Activated CD4-positive, alpha-beta T cell treated with anti-CD3 and anti-CD28 coated beads, Interleukin-2, Interleukin-4, amounts not matched to agents 100 ng/mL and 50 ng/mL, durations not matched to agents 16 hours and 8 hours (primary cell): ENCODE measurements around the gene SOX13.
A peak's percentile ranks its signal among the peaks of the same experiment; 100 is the strongest.

Source experiments
- DNase-seq: peaks from one replicate; pipeline ENCODE4 v3.0.0-alpha.2; 2020; ENCODE audit warnings: low spot score

SOX13 gene

DNA sequence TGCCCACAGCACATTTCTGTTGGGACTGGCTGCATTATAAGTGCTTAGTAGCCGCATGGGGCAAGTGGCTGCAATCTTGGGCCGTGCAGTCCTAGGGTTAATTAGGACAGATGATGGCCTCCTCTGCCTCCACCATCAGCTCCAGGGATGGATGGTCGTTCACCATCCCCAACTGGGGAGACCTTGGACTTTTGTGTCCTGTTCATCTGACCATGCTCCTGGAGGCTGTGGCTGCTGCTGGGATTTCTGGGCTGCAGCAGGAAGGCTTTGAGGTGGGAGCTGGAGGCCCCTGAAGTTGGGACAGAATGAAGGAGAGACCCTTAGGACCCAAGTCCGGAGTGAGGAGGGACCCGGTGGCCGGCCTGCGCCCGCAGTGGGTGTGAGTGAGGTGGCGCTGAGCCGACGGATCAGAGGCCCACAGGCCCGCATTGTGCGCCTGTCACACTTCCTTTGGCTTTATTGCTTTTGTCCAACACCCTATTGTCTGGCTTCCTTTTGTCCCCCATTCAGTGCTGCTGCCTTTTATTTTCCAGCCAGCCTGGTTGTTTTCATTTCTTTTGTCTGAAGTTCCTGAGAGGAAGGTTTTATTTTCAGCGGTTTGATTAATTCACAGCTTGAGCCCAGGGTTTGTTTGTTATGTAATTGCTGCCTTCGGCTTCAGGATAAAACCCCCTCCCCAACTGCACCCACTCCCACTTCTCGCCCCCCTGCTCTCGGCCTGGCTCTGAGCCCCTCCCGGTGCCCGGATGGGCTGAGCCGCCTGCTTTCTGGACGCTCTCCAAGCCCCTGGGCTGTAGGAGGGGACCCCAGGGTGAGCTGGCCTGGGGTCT lies 35.6 kb downstream of the SOX13 start:
- no peak for DNase-seq

DNA sequence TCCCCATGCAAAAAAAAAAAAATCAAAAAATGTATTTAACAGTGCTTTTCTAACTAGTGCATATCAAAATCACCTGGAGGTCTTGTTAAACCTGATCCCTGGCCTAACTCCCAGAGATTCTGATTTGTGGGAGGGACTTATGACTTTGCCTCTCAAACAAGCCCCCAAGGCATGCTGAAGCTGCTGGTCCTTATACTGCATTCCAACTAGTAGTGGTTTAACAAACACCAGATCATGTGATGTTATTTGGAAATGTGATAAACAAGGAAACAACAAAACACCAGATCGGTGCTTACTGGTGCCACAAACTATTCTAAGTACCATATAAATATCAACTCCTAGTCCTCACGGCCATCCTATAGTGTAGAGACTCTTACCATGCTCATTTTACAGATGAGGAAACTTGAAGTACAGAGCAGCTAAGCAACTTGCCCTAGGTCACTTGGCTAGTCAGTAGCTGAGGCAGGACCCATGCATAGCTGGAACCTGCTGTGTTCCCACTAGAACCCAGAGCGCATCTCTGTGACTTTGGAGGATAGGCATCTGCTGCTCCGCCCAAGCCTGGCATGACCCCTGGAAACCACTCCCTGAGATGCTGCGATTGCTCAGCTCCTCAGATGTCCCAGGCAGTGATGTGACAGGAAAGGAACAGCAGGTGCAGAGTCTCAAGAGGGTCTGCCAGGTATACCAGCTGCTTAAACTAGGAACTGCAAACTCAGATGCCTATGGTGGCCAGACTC lies 38.1 kb downstream of the SOX13 start:
- DNase-seq, result no peak

DNA sequence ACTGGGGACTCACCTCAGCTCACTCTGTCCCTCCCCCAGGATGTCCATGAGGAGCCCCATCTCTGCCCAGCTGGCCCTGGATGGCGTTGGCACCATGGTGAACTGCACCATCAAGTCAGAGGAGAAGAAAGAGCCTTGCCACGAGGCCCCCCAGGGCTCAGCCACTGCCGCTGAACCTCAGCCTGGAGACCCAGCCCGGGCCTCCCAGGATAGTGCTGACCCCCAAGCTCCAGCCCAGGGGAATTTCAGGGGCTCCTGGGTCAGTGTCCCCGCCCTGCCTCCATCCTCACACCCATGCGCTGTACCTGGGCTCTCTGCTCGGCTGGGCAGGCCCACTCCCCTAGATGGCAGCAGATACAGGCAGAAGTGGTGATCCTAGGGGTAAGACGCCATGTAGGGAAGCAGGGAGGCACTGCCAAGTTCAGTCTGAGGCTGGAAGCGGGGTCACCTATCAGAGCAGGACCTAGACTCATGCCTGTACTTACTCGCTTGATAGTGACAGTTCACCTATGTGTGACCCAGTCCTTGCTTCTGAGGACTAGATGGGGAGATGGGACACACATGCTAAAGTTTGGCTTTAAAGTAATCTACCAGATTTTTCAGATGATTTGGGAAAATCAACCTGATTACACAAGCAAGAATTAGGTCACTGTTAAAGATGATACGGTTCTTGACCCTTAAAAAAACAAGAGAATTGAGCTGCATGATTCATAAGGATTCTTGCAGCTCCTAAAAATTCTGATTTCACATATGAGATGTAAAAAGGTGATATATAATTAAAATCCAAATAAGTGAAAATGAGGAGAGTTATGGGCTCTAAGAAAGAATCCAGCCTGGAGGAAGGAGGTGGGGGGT lies 40.2 kb downstream of the SOX13 start:
- no peak for DNase-seq

GRCh38 chr1:204113896-204114295 lies 41.0 kb downstream of the SOX13 start:
- DNase-seq, result no peak

- DNase-seq, result no peak
Observed at GRCh38 chr1:204114606-204115005, 41.7 kb downstream of the SOX13 start.

DNA sequence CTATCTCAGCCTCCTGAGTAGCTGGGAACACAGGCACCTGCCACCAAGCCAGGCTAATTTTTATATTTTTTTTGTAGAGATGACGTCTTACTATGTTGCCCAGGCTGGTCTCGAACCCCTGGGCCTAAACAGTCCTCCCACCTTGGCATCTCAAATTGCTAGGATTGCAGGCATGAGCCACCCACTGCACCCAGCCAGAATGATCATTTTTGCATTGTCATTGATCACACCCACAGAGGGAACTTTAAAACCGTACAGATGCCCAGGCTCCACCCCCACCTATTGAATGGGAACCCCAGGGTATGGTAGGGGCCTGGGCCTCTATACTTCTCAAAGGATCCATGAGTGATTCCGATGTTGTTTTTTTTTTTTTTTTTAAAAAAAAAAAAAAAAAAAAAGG lies 42.2 kb downstream of the SOX13 start:
- no peak for DNase-seq

DNA sequence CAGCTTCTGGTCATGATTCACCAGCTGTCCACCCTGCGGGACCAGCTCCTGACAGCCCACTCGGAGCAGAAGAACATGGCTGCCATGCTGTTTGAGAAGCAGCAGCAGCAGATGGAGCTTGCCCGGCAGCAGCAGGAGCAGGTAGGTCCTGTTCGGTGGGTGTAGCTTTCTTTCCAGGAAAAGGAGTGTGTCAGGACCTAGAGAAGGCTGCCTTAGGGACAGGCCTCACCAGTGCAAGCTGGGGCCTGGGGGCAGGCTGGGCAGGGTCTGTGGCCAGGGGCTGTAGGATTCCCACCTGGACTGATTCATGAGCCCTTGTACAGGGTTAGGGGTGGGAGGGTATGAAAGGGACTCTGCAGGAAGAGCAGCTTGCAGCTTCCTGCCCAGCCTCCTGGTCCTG lies 43.6 kb downstream of the SOX13 start:
- DNase-seq, result no peak

GRCh38 chr1:204121840-204122555 lies 49.1 kb downstream of the SOX13 start:
- no peak for DNase-seq

DNA sequence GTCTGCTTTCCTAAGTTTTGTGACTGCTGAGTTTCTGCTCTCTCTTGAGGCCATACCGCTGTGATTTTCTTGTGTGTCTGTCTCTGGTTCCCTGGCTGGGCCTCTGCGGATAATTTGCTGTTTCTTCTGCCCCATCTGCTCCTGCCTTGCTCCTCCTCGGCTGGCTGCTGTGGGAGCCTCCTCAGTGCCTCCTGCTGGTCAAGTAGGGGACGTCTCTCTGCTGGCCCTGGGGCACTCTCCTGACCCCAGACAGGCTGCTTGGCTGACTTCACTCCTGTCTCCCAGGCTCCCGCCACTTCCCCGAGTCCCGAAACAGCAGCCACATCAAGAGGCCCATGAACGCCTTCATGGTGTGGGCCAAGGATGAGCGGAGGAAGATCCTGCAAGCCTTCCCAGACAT lies 50.5 kb downstream of the SOX13 start:
- DNase-seq, result no peak

GRCh38 chr1:204124639-204125038 lies 51.7 kb downstream of the SOX13 start:
- DNase-seq, result no peak

DNA sequence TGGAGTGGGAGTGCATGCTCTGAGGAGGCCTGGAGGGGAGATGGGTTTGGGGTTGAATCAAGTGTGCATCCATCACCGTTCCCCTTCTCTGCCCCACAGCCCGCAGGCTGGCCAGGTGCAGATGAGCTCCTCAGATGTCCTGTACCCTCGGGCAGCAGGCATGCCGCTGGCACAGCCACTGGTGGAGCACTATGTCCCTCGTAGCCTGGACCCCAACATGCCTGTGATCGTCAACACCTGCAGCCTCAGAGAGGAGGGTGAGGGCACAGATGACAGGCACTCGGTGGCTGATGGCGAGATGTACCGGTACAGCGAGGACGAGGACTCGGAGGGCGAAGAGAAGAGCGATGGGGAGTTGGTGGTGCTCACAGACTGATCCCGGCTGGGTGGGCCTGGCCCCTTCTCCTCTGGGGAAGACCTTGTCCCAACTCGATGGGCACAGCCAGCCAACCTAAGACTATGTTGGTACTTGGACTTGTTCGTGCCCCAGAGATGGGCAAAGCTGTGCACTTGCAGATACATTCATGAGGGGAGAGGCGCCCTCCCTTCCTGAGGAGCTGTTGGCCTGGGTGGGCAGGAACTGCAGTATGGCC lies 52.9 kb downstream of the SOX13 start:
- DNase-seq, result no peak

- no peak for DNase-seq
Observed at GRCh38 chr1:204126386-204126785, 53.5 kb downstream of the SOX13 start.

- DNase-seq, result no peak
Observed at GRCh38 chr1:204126956-204127355, 54.0 kb downstream of the SOX13 start.

- no peak for DNase-seq
Observed at GRCh38 chr1:204127597-204128242, 54.8 kb downstream of the SOX13 start.

GRCh38 chr1:204128464-204128963 lies 55.6 kb downstream of the SOX13 start:
- DNase-seq, result no peak

DNA sequence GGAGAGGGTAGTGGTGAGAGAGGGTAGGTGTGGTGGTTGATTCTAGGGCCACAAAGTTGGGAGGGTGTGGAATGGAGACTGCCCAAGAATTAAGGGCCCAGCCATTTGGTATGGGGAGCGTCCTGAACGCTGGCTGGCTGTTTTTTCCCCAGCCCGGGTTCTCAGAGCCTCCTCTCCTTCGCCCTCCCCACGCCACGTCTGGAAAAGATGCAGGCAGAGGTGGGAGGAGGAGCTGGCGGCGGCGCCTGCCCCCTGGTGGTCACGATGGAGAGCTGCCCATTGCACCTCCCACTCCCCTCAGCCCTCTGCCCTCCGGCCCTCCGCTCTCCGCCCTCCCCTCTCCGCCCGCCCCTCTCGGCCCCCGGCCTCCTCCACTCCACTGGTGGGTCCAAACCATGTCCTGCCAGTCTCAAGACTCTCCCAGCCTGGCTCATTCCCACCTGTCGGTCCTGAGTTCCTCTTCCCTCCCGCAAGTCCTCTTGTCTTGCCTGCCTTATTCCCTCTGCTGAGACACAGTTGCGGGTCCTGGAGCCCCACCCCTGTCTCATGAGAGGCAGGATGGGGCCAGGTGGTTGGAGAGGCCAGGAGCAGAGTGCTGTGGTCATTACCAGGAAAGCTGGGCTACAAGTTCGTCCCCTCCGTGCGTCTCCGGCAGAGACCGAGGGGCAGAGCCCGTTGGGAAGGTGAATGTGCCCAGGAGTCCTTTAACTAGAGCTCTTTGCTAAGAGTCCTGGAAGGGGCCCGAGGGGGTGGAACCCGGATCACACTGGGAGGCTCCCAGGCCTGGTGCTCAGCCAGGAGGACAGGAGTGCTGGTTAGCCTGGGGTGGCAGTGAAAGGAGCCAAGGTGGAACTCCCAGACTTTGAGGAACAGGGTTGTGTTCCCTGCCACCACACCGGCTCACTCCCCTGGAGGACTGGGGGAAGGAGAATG lies 56.3 kb downstream of the SOX13 start:
- DNase-seq, result peak; percentile 63

- DNase-seq, result no peak
Observed at GRCh38 chr1:204130178-204130577, 57.3 kb downstream of the SOX13 start.

- no peak for DNase-seq
Observed at GRCh38 chr1:204130981-204131892, 58.3 kb downstream of the SOX13 start.

DNA sequence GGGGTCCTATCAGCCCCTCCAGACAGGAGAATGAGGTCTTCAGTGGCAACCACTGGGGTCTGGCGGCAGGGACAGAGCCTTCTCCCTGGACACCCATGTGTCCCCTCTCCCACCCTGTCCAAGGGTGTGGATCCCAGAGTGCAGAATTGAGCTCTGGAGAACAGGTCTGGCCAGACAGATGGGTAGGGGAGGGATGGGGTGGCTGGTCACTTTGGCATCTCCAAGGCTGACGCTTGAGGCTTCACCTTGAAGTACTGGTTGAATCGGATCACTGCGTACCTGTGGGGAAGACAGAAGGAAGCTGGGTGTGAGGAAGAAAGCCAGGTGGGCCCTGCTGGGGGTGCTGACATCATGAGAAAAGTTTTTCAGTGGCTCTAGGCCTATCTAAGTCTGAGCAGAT lies 59.1 kb downstream of the SOX13 start:
- no peak for DNase-seq
